Measurements from ENCODE around the gene RHBDD1.

DNA sequence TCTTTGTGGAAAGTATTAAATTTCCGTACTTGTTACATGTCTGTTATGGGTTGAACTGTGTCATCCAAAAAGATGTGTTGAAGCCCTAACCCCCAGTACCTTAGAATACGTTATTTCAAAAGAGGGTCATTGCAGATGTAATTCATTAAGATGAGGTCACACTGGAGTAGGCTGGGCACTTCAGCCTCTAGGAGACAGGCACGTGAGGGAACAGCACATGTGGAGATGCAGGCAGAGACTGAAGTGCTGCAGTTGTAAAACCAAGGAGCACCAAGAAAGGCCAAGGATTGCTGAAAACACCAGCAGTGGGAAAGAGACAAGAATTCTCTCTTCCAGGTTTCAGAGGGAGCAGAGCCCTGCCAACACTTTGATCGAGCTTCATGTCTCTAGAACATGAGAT lies 4.6 kb upstream of the RHBDD1 start:
- no peak for TF ChIP-seq POLR2AphosphoS5 (IDR thresholded peaks at IDR 0.05; ENCODE audit: low read depth, low read length)
- TF ChIP-seq, protein P1, sequence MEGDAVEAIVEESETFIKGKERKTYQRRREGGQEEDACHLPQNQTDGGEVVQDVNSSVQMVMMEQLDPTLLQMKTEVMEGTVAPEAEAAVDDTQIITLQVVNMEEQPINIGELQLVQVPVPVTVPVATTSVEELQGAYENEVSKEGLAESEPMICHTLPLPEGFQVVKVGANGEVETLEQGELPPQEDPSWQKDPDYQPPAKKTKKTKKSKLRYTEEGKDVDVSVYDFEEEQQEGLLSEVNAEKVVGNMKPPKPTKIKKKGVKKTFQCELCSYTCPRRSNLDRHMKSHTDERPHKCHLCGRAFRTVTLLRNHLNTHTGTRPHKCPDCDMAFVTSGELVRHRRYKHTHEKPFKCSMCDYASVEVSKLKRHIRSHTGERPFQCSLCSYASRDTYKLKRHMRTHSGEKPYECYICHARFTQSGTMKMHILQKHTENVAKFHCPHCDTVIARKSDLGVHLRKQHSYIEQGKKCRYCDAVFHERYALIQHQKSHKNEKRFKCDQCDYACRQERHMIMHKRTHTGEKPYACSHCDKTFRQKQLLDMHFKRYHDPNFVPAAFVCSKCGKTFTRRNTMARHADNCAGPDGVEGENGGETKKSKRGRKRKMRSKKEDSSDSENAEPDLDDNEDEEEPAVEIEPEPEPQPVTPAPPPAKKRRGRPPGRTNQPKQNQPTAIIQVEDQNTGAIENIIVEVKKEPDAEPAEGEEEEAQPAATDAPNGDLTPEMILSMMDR (IDR thresholded peaks at IDR 0.05), result no peak
- TF ChIP-seq, protein P2, sequence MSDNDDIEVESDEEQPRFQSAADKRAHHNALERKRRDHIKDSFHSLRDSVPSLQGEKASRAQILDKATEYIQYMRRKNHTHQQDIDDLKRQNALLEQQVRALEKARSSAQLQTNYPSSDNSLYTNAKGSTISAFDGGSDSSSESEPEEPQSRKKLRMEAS (IDR thresholded peaks at IDR 0.05; ENCODE audit: low read depth), result no peak
- no peak for TF ChIP-seq EP300 (IDR thresholded peaks at IDR 0.05; ENCODE audit: borderline replicate concordance in 1 of 2, low read depth in 1 of 2, low read length in 1 of 2)
- no peak for TF ChIP-seq YY1 (IDR thresholded peaks at IDR 0.05; ENCODE audit: low read depth)
- no peak for TF ChIP-seq SIN3A (IDR thresholded peaks at IDR 0.05; ENCODE audit: borderline replicate concordance, low read depth, low read length)
- no peak for TF ChIP-seq MEF2A (IDR thresholded peaks at IDR 0.05; ENCODE audit: borderline replicate concordance, low read depth)
- TF ChIP-seq GABPA (IDR thresholded peaks at IDR 0.05; ENCODE audit: low read depth), result no peak
- TF ChIP-seq SMC3 (IDR thresholded peaks at IDR 0.05; ENCODE audit: low read depth, low read length), result no peak
- TF ChIP-seq NFIC (IDR thresholded peaks at IDR 0.05; ENCODE audit: borderline replicate concordance), result no peak

Data from SK-N-SH (cell line).